Measurements from ENCODE around the gene FOCAD.
"Not testable (repeated sequence)": the region's sequence is repeated elsewhere in the genome, so short reads cannot be mapped to it uniquely, and the experiment has no call there.

Gene FOCAD

GRCh38 chr9:20962536-20963225, 278.6 kb downstream of the FOCAD start:
- Histone ChIP-seq H3F3A (ENCODE audit: low read depth) (no peaks in the 10 kb centered on the region), H3K36me3 (ENCODE audit: insufficient read depth, low read length) (no peaks in the 10 kb centered on the region; the same call in 1 of the 2 replicates), H4K20me1 (ENCODE audit: insufficient read depth, low read length, poor library complexity, severe bottlenecking) (no peaks in the 10 kb centered on the region), H3K9me2 (replicated peaks; ENCODE audit: low read depth, low read length) (no peaks in the 10 kb centered on the region), H3K27me3 (ENCODE audit: insufficient read depth, low read length, poor library complexity, severe bottlenecking) (no peaks in the 10 kb centered on the region), H3K4me3 (ENCODE audit: low read length, poor library complexity, severe bottlenecking) (no peak overlapping the region), H3K79me2 (ENCODE audit: insufficient read depth, low read length) (no peaks in the 10 kb centered on the region), H3K4me1 (ENCODE audit: insufficient read depth, low read length, poor library complexity, severe bottlenecking) (no peaks in the 10 kb centered on the region), H3K9me3 (ENCODE audit: insufficient read depth, low read depth, low read length) (no peaks in the 10 kb centered on the region), H3K4me2 (ENCODE audit: low read depth, low read length, poor library complexity, severe bottlenecking) (no peak overlapping the region), H2AFZ (ENCODE audit: low read length) (no peak overlapping the region), H3K9ac (ENCODE audit: low read depth, low read length, poor library complexity, severe bottlenecking) (no peak overlapping the region)
- TF ChIP-seq CTCF (conservative IDR thresholded peaks at IDR 0.05; ENCODE audit: low read length), result no peak
- no peak for TF ChIP-seq EZH2phosphoT487 (IDR thresholded peaks at IDR 0.05; ENCODE audit: borderline replicate concordance)

GRCh38 chr9:20972684-20973083, 288.6 kb downstream of the FOCAD start:
- no peaks in the 10 kb centered on the region for H4K20me1 ChIP-seq (ENCODE audit: insufficient read depth, low read length, poor library complexity, severe bottlenecking)
- H3K36me3 ChIP-seq (ENCODE audit: insufficient read depth, low read length), result peaks cover 18% of the 10 kb centered on the region; the same call in 1 of the 2 replicates
- no peaks in the 10 kb centered on the region for H3K9me3 ChIP-seq (ENCODE audit: insufficient read depth, low read depth, low read length)
- H3K9me2 ChIP-seq (replicated peaks; ENCODE audit: low read depth, low read length), result no peaks in the 10 kb centered on the region
- no peaks in the 10 kb centered on the region for H3K27me3 ChIP-seq (ENCODE audit: insufficient read depth, low read length, poor library complexity, severe bottlenecking)
- H3K4me2 ChIP-seq (ENCODE audit: low read depth, low read length, poor library complexity, severe bottlenecking), result no peak overlapping the region
- no peak overlapping the region for H3K9ac ChIP-seq (ENCODE audit: low read depth, low read length, poor library complexity, severe bottlenecking)
- no peaks in the 10 kb centered on the region for H3K79me2 ChIP-seq (ENCODE audit: insufficient read depth, low read length)
- H3K4me3 ChIP-seq (ENCODE audit: low read length, poor library complexity, severe bottlenecking), result no peak overlapping the region
- H3K4me1 ChIP-seq (ENCODE audit: insufficient read depth, low read length, poor library complexity, severe bottlenecking), result no peaks in the 10 kb centered on the region
- TF ChIP-seq CTCF (conservative IDR thresholded peaks at IDR 0.05; ENCODE audit: low read length) (no peak), EZH2phosphoT487 (IDR thresholded peaks at IDR 0.05; ENCODE audit: borderline replicate concordance) (no peak)
- no peaks in the 10 kb centered on the region for H3F3A ChIP-seq (ENCODE audit: low read depth)
- no peak overlapping the region for H2AFZ ChIP-seq (ENCODE audit: low read length)

- not testable (repeated sequence) for H3K27me3 ChIP-seq (ENCODE audit: insufficient read depth, low read length, poor library complexity, severe bottlenecking); H3K4me2 ChIP-seq (ENCODE audit: low read depth, low read length, poor library complexity, severe bottlenecking); H3K9me2 ChIP-seq (replicated peaks; ENCODE audit: low read depth, low read length); H4K20me1 ChIP-seq (ENCODE audit: insufficient read depth, low read length, poor library complexity, severe bottlenecking); H3K4me1 ChIP-seq (ENCODE audit: insufficient read depth, low read length, poor library complexity, severe bottlenecking); H3F3A ChIP-seq (ENCODE audit: low read depth); H3K9me3 ChIP-seq (ENCODE audit: insufficient read depth, low read depth, low read length); H2AFZ ChIP-seq (ENCODE audit: low read length); H3K9ac ChIP-seq (ENCODE audit: low read depth, low read length, poor library complexity, severe bottlenecking); H3K4me3 ChIP-seq (ENCODE audit: low read length, poor library complexity, severe bottlenecking); H3K79me2 ChIP-seq (ENCODE audit: insufficient read depth, low read length)
- H3K36me3 ChIP-seq (ENCODE audit: insufficient read depth, low read length), result peaks cover 25% of the 10 kb centered on the region; the same call in 1 of the 2 replicates
These were observed 289.3 kb downstream of the FOCAD start for GRCh38 chr9:20973246-20973947.

GRCh38 chr9:20974191-20974938, 290.3 kb downstream of the FOCAD start:
- not testable (repeated sequence) for H3K9me3 ChIP-seq (ENCODE audit: insufficient read depth, low read depth, low read length)

More at GRCh38 chr9:20974191-20974938, 290.3 kb downstream of the FOCAD start:
- not testable (repeated sequence) for H3K79me2 ChIP-seq (ENCODE audit: insufficient read depth, low read length); H3K27me3 ChIP-seq (ENCODE audit: insufficient read depth, low read length, poor library complexity, severe bottlenecking); H2AFZ ChIP-seq (ENCODE audit: low read length); H3K4me1 ChIP-seq (ENCODE audit: insufficient read depth, low read length, poor library complexity, severe bottlenecking); H3K4me2 ChIP-seq (ENCODE audit: low read depth, low read length, poor library complexity, severe bottlenecking); H3K9me2 ChIP-seq (replicated peaks; ENCODE audit: low read depth, low read length); H3K4me3 ChIP-seq (ENCODE audit: low read length, poor library complexity, severe bottlenecking); H3K9ac ChIP-seq (ENCODE audit: low read depth, low read length, poor library complexity, severe bottlenecking); H4K20me1 ChIP-seq (ENCODE audit: insufficient read depth, low read length, poor library complexity, severe bottlenecking); H3F3A ChIP-seq (ENCODE audit: low read depth)
- peaks cover 32% of the 10 kb centered on the region; the same call in 1 of the 2 replicates for H3K36me3 ChIP-seq (ENCODE audit: insufficient read depth, low read length)
